Gastrocnemius medialis (tissue), 4 donors: ENCODE data around the gene RNF144A. TPM values are rescaled to one million over a fixed set of nuclear protein-coding genes. Genes with fewer than 3 reads are reported as not detected.

Experiments used
- ATAC-seq, 2 donors: fragments of 150-250 bp; one replicate each; pipeline ENCODE4 v1.9.1; 2016
- DNase-seq, 2 donors: peaks; one replicate each; pipeline ENCODE4 v3.0.0-alpha.2; 2019
- H3K27ac ChIP-seq, 4 donors: fragments of 200-600 bp; sonication (generic); 1 replicate in 1 of 4; 2 replicates in 3 of 4; pipeline ENCODE4 v1.5.1; 2016 to 2018; ENCODE audit warnings: mild to moderate bottlenecking in 2 of 4, moderate library complexity in 1 of 4
- H3K27me3 ChIP-seq, 3 donors: fragments of 200-600 bp; sonication (generic) in 2 of 3; 1 replicate in 1 of 3; 2 replicates in 2 of 3; pipeline versions ENCODE4 v1.5.1 to v1.6.0; 2016 to 2019; ENCODE audit warnings: mild to moderate bottlenecking in 1 of 3, moderate library complexity in 1 of 3
- H3K36me3 ChIP-seq, 2 donors: fragments of 200-600 bp; sonication (generic) in 1 of 2; one replicate each; pipeline ENCODE4 v1.5.1; 2017 to 2018
- H3K4me1 ChIP-seq, 2 donors: fragments of 200-600 bp; sonication (generic) in 1 of 2; one replicate each; pipeline ENCODE4 v1.5.1; 2016 to 2017; ENCODE audit warnings: mild to moderate bottlenecking in 2 of 2
- H3K4me3 ChIP-seq, 4 donors: fragments of 200-600 bp; sonication (generic) in 3 of 4; 1 replicate in 1 of 4; 2 replicates in 3 of 4; pipeline ENCODE4 v1.5.1; 2016 to 2019; ENCODE audit warnings: mild to moderate bottlenecking in 2 of 4
- H3K9me3 ChIP-seq, 3 donors: fragments of 200-600 bp; sonication (generic) in 2 of 3; 1 replicate in 1 of 3; 2 replicates in 2 of 3; pipeline ENCODE4 v1.5.1; 2016 to 2019
- POLR2A ChIP-seq, 2 donors: fragments of 450-650 bp; IDR thresholded peaks; one replicate each; pipeline ENCODE4 v1.6.1; 2017; ENCODE audit warnings: antibody characterized with exemption in 2 of 2, mild to moderate bottlenecking in 2 of 2, moderate library complexity in 2 of 2
- in situ Hi-C, 4 donors: fragments of 200-750 bp; cut with MboI; loops; one replicate each; pipeline versions ENCODE4 v1.15.0 to v1.8.0; 2017; ENCODE audit warnings: low sequenced_read_pairs in 4 of 4
- intact Hi-C: fragments of 100-400 bp; cut with DNase I; formaldehyde crosslinking; loops from one replicate; pipeline ENCODE4 v1.15.1; 2023; ENCODE audit warnings: low total_unique reads
- total RNA-seq, 4 donors: library from RNA; depleted of rRNA; stranded (reverse); fragments of >200 nt; gene quantifications; one replicate each; pipeline versions ENCODE4 v1.1.0 to v1.2.3, GENCODE V29; 2016
- TF ChIP-seq, protein P1 (sequence below), 5 experiments: fragments of 450-650 bp in 3 of 5; fragments of 200-600 bp in 2 of 5; sonication (generic) in 2 of 5; IDR thresholded peaks in 4 of 5; conservative IDR thresholded peaks in 1 of 5; 1 replicate in 4 of 5; 2 replicates in 1 of 5; pipeline ENCODE4 v1.5.1; 2016 to 2019; ENCODE audit warnings: antibody characterized with exemption in 5 of 5, mild to moderate bottlenecking in 3 of 5, moderate library complexity in 3 of 5

RNF144A gene
- total RNA-seq, 4 donors from 2014 or later = 4.9 to 16.2 (median 10.2) TPM

DNA sequence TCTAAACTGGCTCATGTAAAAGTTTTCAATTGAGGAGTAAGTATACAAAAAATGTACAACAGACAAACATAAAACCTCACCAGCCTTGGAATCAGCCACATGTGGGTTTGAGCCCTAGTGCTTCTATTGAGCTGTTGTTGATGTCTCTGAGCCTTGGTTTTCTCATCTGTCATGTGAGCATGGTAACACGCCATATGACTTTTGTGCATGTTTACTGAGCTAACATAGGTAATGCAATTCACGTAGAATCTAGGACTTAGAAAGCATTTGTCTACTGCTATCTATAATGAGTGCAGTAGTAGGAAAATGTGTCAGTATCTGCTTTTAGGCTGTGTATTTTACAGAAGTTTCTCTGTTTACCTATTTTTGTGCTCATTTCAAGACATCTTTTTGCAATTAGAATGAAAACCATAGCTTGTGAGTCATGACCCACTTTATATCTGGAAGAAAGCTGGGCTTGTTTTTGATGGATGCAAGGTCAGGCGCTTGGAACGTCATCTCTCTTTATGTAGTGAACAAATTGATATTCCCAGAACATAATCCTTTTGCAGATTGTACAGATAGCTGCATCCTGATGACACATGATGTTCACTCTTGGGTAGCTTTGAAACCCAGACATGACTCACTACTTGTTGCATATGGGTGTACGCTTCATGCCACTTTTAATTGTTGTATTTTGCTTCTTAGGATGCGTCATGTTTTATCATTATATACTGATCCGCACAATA, 94.3 kb downstream of the RNF144A start:
- H3K9me3 ChIP-seq = no peaks in the 10 kb centered on the region
- H3K27ac ChIP-seq = peak overlapping the region; percentile 69 to 83 (median 78)
- no peak for TF ChIP-seq POLR2A (IDR thresholded peaks at IDR 0.05)
- TF ChIP-seq, protein P1, sequence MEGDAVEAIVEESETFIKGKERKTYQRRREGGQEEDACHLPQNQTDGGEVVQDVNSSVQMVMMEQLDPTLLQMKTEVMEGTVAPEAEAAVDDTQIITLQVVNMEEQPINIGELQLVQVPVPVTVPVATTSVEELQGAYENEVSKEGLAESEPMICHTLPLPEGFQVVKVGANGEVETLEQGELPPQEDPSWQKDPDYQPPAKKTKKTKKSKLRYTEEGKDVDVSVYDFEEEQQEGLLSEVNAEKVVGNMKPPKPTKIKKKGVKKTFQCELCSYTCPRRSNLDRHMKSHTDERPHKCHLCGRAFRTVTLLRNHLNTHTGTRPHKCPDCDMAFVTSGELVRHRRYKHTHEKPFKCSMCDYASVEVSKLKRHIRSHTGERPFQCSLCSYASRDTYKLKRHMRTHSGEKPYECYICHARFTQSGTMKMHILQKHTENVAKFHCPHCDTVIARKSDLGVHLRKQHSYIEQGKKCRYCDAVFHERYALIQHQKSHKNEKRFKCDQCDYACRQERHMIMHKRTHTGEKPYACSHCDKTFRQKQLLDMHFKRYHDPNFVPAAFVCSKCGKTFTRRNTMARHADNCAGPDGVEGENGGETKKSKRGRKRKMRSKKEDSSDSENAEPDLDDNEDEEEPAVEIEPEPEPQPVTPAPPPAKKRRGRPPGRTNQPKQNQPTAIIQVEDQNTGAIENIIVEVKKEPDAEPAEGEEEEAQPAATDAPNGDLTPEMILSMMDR (IDR thresholded peaks at IDR 0.05 in 4 of 5, conservative IDR thresholded peaks at IDR 0.05 in 1 of 5) = no peak
- no peaks in the 10 kb centered on the region for H3K27me3 ChIP-seq
- H3K4me3 ChIP-seq = no peak overlapping the region
- intact Hi-C loops (no loop called here), in situ Hi-C loops (no loop called here)
- H3K4me1 ChIP-seq = peaks cover 72 to 88% of the 10 kb centered on the region in 2 donors
- H3K36me3 ChIP-seq = no peaks in the 10 kb centered on the region
- no peak for ATAC-seq
- DNase-seq = no peak

DNA sequence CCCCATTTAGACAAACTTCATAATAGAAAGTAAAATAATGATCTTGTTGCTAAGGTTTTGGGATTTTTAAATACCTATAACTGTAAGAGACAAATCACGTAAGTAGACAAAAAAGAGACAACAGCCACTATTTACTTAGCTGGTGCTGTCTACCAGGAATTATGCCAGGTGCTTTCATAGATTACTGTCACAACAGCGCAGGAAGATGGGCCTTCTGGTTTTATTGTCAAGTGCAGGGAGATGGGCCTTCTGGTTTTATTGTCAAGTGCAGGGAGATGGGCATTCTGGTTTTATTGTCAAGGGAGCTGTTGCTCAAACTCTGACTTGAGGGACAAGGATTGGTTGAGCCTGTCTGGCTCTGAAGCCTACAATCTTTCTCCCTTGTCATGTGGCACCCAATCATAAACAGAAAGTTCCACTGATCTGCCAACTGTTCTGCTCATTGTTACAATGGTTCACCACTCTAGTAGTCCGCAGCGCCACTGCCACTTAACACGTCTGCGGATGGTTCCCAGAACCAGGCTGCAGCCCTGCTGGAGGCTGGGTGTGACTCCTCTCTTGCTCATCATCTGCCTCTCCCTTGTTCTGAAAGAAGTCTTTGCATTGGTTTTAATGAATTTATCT, 95.0 kb downstream of the RNF144A start:
- Histone ChIP-seq H3K4me1 (peaks cover 73 to 88% of the 10 kb centered on the region in 2 donors), H3K27me3 (no peaks in the 10 kb centered on the region), H3K27ac (peak overlapping the region; percentile 69 to 83 (median 78)), H3K4me3 (no peak overlapping the region), H3K9me3 (no peaks in the 10 kb centered on the region), H3K36me3 (no peaks in the 10 kb centered on the region)
- ATAC-seq (no peak), DNase-seq (no peak)
- intact Hi-C loops (no loop called here), in situ Hi-C loops (no loop called here)
- TF ChIP-seq POLR2A (IDR thresholded peaks at IDR 0.05) = no peak
- TF ChIP-seq, protein P1 (IDR thresholded peaks at IDR 0.05 in 4 of 5, conservative IDR thresholded peaks at IDR 0.05 in 1 of 5) = no peak

DNA sequence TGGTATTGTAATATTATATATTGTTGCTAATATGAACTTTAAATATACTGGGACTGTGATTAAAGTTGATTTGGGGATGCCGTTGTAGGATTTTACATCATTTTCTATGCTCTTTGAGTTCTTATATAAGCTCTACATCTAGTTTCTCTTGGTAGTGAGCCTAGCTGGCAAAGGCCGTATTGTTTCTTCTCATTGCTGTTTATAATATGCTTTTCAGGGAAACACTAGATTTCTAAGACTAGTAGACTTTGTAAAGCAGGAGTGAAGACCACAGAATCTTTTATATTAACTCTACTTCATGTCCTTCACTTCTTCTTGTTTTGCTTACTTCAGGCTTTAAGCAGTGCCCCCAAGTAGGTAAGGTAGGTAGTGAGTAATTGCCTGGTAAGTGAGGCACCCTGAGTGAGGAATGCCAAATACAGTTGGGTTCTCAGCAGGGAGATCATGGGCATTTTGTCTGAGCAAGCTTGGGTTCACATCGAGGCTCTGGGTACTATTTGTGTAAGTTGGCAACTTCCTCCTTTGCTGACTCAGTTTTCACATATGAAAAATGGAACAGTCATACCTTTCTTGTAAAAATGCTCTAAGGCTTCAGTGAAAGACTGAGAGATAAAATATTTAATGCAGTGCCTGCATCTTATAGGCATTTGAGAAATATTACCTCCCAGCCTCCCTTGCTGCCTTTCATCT, 96.4 kb downstream of the RNF144A start:
- Histone ChIP-seq H3K4me1 (peaks cover 71 to 86% of the 10 kb centered on the region in 2 donors), H3K4me3 (no peak overlapping the region), H3K9me3 (no peaks in the 10 kb centered on the region), H3K27me3 (no peaks in the 10 kb centered on the region), H3K27ac (peak overlapping the region in 1 of 4 donors; percentile 78), H3K36me3 (no peaks in the 10 kb centered on the region)
- no peak for DNase-seq
- no peak for ATAC-seq
- in situ Hi-C loops (no loop called here), intact Hi-C loops (no loop called here)
- TF ChIP-seq POLR2A (IDR thresholded peaks at IDR 0.05) = no peak
- TF ChIP-seq, protein P1 (IDR thresholded peaks at IDR 0.05 in 4 of 5, conservative IDR thresholded peaks at IDR 0.05 in 1 of 5) = no peak

DNA sequence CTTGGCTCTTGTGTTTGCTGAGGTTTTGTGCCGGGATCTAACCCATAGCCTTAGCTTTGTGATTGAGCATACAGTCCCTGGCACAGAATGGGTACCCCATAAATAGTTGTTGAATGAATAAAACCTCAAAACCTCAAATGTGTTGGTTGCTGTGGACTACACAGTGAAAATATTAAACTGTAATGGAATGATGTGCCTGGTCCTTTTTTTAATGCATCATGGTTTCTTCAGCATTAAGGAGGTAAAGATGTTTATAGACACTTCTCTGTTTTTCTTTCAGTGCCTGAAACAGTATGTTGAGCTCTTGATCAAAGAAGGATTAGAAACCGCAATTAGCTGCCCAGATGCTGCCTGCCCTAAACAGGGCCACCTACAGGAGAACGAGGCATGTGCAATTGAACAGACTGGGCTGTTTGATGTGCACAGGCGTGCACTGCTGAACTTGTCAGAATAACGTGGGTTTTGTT, 97.0 kb downstream of the RNF144A start:
- in situ Hi-C loops (no loop called here), intact Hi-C loops (no loop called here)
- H3K4me1 ChIP-seq = peaks cover 66 to 83% of the 10 kb centered on the region in 2 donors
- no peak for ATAC-seq
- no peaks in the 10 kb centered on the region for H3K27me3 ChIP-seq
- no peak overlapping the region for H3K4me3 ChIP-seq
- no peaks in the 10 kb centered on the region for H3K36me3 ChIP-seq
- DNase-seq = no peak
- TF ChIP-seq POLR2A (IDR thresholded peaks at IDR 0.05) = no peak
- TF ChIP-seq, protein P1 (IDR thresholded peaks at IDR 0.05 in 4 of 5, conservative IDR thresholded peaks at IDR 0.05 in 1 of 5) = peak in 3 of 5 experiments; percentile 18 to 37 (median 29)
- H3K9me3 ChIP-seq = no peaks in the 10 kb centered on the region
- peak overlapping the region in 2 of 4 donors; percentile 46 to 78 for H3K27ac ChIP-seq
